H9 (cell line): ENCODE measurements around the gene PRKCG. TPM values are rescaled to one million over a fixed set of nuclear protein-coding genes. Genes with fewer than 3 reads are reported as not detected.

Experiments used
- DNase-seq: peaks from one replicate; pipeline ENCODE4 v3.0.0-alpha.2; 2017
- H2AFZ ChIP-seq: one replicate; pipeline ENCODE4 v1.6.1; 2013; ENCODE audit warnings: mild to moderate bottlenecking, low read length, control low read depth, moderate library complexity
- H2AK5ac ChIP-seq: 2 replicates; pipeline ENCODE4 v1.6.1; 2013; ENCODE audit warnings: low read length, control low read depth, mixed read lengths; ENCODE audit not compliant: insufficient read length
- H2BK120ac ChIP-seq: one replicate; pipeline ENCODE4 v1.6.1; 2013; ENCODE audit warnings: low read depth, mild to moderate bottlenecking, low read length, control low read depth, inconsistent platforms; ENCODE audit not compliant: poor library complexity, severe bottlenecking
- H2BK12ac ChIP-seq: 2 replicates; pipeline ENCODE4 v1.6.1; 2013; ENCODE audit warnings: low read length, control low read depth, mixed read lengths, low read depth; ENCODE audit not compliant: insufficient read length
- H2BK15ac ChIP-seq: 2 replicates; pipeline ENCODE4 v1.6.1; 2013; ENCODE audit warnings: low read depth, low read length, control low read depth
- H2BK20ac ChIP-seq: one replicate; pipeline ENCODE4 v1.6.1; 2013; ENCODE audit warnings: low read depth, mild to moderate bottlenecking, low read length, control low read depth, inconsistent platforms; ENCODE audit not compliant: poor library complexity, severe bottlenecking
- H2BK5ac ChIP-seq: 2 replicates; pipeline ENCODE4 v1.6.1; 2013; ENCODE audit warnings: low read length, control low read depth, mixed read lengths; ENCODE audit not compliant: insufficient read length
- H3K14ac ChIP-seq: 2 replicates; pipeline ENCODE4 v1.6.1; 2013; ENCODE audit warnings: low read length, control low read depth; ENCODE audit not compliant: insufficient read depth
- H3K18ac ChIP-seq: 2 replicates; pipeline ENCODE4 v1.6.1; 2013; ENCODE audit warnings: low read depth, mild to moderate bottlenecking, mixed read lengths, low read length, control low read depth; ENCODE audit not compliant: insufficient read length
- H3K23ac ChIP-seq: 2 replicates; pipeline ENCODE4 v1.6.1; 2013; ENCODE audit warnings: low read length, control low read depth, mixed read lengths, low read depth; ENCODE audit not compliant: insufficient read length
- H3K23me2 ChIP-seq: 2 replicates; pipeline ENCODE4 v1.6.1; 2013; ENCODE audit warnings: low read depth, mild to moderate bottlenecking, mixed read lengths, low read length, control low read depth; ENCODE audit not compliant: insufficient read length, poor library complexity, severe bottlenecking
- H3K27ac ChIP-seq: 2 replicates; pipeline ENCODE4 v1.5.1; 2013; ENCODE audit warnings: low read length, control low read depth, mixed read lengths, low read depth; ENCODE audit not compliant: insufficient read length
- H3K27me3 ChIP-seq: 2 replicates; pipeline ENCODE4 v1.6.1; 2013; ENCODE audit warnings: low read length, control low read depth, inconsistent platforms; ENCODE audit not compliant: insufficient read depth
- H3K4ac ChIP-seq: 2 replicates; pipeline ENCODE4 v1.6.1; 2013; ENCODE audit warnings: low read depth, mild to moderate bottlenecking, control low read depth, inconsistent platforms, low read length, moderate library complexity
- H3K4me1 ChIP-seq: 2 replicates; pipeline ENCODE4 v1.6.1; 2013; ENCODE audit warnings: low read length, control low read depth, inconsistent platforms; ENCODE audit not compliant: insufficient read depth
- H3K4me2 ChIP-seq: 2 replicates; pipeline ENCODE4 v1.6.1; 2013; ENCODE audit warnings: low read length, control low read depth, mixed read lengths; ENCODE audit not compliant: insufficient read length, insufficient read depth
- H3K56ac ChIP-seq: 2 replicates; pipeline ENCODE4 v1.6.1; 2013; ENCODE audit warnings: low read depth, mild to moderate bottlenecking, mixed read lengths, low read length, control low read depth; ENCODE audit not compliant: insufficient read length
- H3K79me1 ChIP-seq: 2 replicates; pipeline ENCODE4 v1.6.1; 2013; ENCODE audit warnings: low read depth, mild to moderate bottlenecking, moderate library complexity, low read length, control low read depth, inconsistent platforms; ENCODE audit not compliant: insufficient read depth, poor library complexity, severe bottlenecking
- H3K79me2 ChIP-seq: 2 replicates; pipeline ENCODE4 v1.6.1; 2013; ENCODE audit warnings: low read length, control low read depth, inconsistent platforms; ENCODE audit not compliant: insufficient read depth
- H3K9ac ChIP-seq: 2 replicates; pipeline ENCODE4 v1.6.1; 2013; ENCODE audit warnings: low read length, control low read depth, mixed read lengths; ENCODE audit not compliant: insufficient read length; ENCODE audit errors: extremely low read depth
- H3K9me3 ChIP-seq: one replicate; pipeline ENCODE4 v1.6.1; 2013; ENCODE audit warnings: low read depth, low read length, inconsistent platforms; ENCODE audit not compliant: control insufficient read depth
- H3T11ph ChIP-seq: one replicate; pipeline ENCODE4 v1.6.1; 2013; ENCODE audit warnings: mild to moderate bottlenecking, low read length, control low read depth, inconsistent platforms
- H4K20me1 ChIP-seq: one replicate; pipeline ENCODE4 v1.6.1; 2013; ENCODE audit not compliant: control insufficient read depth, insufficient read length, insufficient read depth
- H4K5ac ChIP-seq: 2 replicates; pipeline ENCODE4 v1.6.1; 2013; ENCODE audit warnings: low read depth, mild to moderate bottlenecking, mixed read lengths, low read length, control low read depth; ENCODE audit not compliant: insufficient read length
- H4K8ac ChIP-seq: replicated peaks from 2 replicates; pipeline ENCODE4 v1.6.1; 2013; ENCODE audit warnings: low read length, control low read depth, mixed read lengths, low read depth; ENCODE audit not compliant: insufficient read length
- H4K91ac ChIP-seq: 2 replicates; pipeline ENCODE4 v1.6.1; 2013; ENCODE audit warnings: low read depth, mild to moderate bottlenecking, moderate library complexity, mixed read lengths, low read length, control low read depth; ENCODE audit not compliant: insufficient read length
- H3K27ac Mint-ChIP-seq, 3 experiments: 2 replicates in 2 of 3; 3 replicates in 1 of 3; pipeline ENCODE4 v1.8.0; 2020 to 2021; ENCODE audit warnings: mixed read lengths in 3 of 3, mild to moderate bottlenecking in 1 of 3, moderate library complexity in 1 of 3
- H3K27me3 Mint-ChIP-seq: 2 replicates; pipeline ENCODE4 v1.8.0; 2021; ENCODE audit warnings: low read depth, mild to moderate bottlenecking, moderate library complexity, mixed read lengths
- H3K36me3 Mint-ChIP-seq, 3 experiments: 2 replicates in 2 of 3; 3 replicates in 1 of 3; pipeline ENCODE4 v1.8.0; 2020 to 2021; ENCODE audit warnings: low read depth in 3 of 3, mixed read lengths in 3 of 3; ENCODE audit not compliant: insufficient read depth in 1 of 3
- H3K4me1 Mint-ChIP-seq, 2 experiments: 2 replicates each; pipeline ENCODE4 v1.8.0; 2020; ENCODE audit warnings: mixed read lengths in 2 of 2
- H3K4me3 Mint-ChIP-seq, 2 experiments: 2 replicates in 1 of 2; 3 replicates in 1 of 2; pipeline ENCODE4 v1.8.0; 2020 to 2021; ENCODE audit warnings: mild to moderate bottlenecking in 2 of 2, mixed read lengths in 2 of 2, moderate library complexity in 1 of 2
- H3K9me3 Mint-ChIP-seq, 2 experiments: 2 replicates in 1 of 2; 3 replicates in 1 of 2; pipeline ENCODE4 v1.8.0; 2020; ENCODE audit warnings: mild to moderate bottlenecking in 2 of 2, mixed read lengths in 2 of 2, moderate library complexity in 1 of 2
- CTCF ChIP-seq: fragments of 200-600 bp; sonication (generic); conservative IDR thresholded peaks from 3 replicates; pipeline ENCODE4 v1.8.0; 2021; ENCODE audit warnings: antibody characterized with exemption, mild to moderate bottlenecking
- WGBS: extraction: QIAGEN DNeasy Blood & Tissue Kit; methylation state at CpG from one replicate; pipeline ENCODE4 v1.1.7; 2013; ENCODE audit warnings: missing lambda C conversion rate, low lambda C conversion rate, mixed read lengths; ENCODE audit not compliant: insufficient read length; ENCODE audit errors: extremely low coverage; 5-methylcytosine and 5-hydroxymethylcytosine counted together
- total RNA-seq: library from RNA; stranded (reverse); gene quantifications from 2 replicates; pipeline ENCODE4 v1.2.1, GENCODE V29; 2021

The PRKCG gene
- total RNA-seq, 1 experiment from 2014 or later, result 8.8 TPM

GRCh38 chr19:53898636-53899341 lies 16.8 kb downstream of the PRKCG start:
- peak overlapping the region; percentile 38 to 94 (median 88); a peak in 3 of 7 replicates for H3K27ac Mint-ChIP-seq
- peak; percentile 100 for DNase-seq

More at GRCh38 chr19:53898636-53899341, 16.8 kb downstream of the PRKCG start:
- peaks cover 10 to 14% (median 13%) of the 10 kb centered on the region in 3 experiments; a peak in 6 of 7 replicates for H3K36me3 Mint-ChIP-seq
- H3K4me1 ChIP-seq, result 0 out of 2 replicates have a peak, but pooled peaks cover 3% of the 10 kb centered on the region
- H4K20me1 ChIP-seq, result no peaks in the 10 kb centered on the region
- H2AFZ ChIP-seq, result no peak overlapping the region
- H4K5ac ChIP-seq, result no peak overlapping the region
- no peak overlapping the region for H3K9ac ChIP-seq
- H3K27ac ChIP-seq, result no peak overlapping the region
- H3K4ac ChIP-seq, result no peak overlapping the region
- no peaks in the 10 kb centered on the region for H3K27me3 ChIP-seq
- no peaks in the 10 kb centered on the region for H3K79me2 ChIP-seq
- no peak overlapping the region for H3T11ph ChIP-seq
- H3K23ac ChIP-seq, result no peak overlapping the region
- no peak overlapping the region for H2BK120ac ChIP-seq
- H3K27me3 Mint-ChIP-seq, result peaks cover 15% of the 10 kb centered on the region
- H2BK20ac ChIP-seq, result no peak overlapping the region
- no peak overlapping the region for H2BK12ac ChIP-seq
- H2BK15ac ChIP-seq, result no peak overlapping the region
- peaks cover 6% of the 10 kb centered on the region for H3K23me2 ChIP-seq
- no peak overlapping the region for H2AK5ac ChIP-seq
- peaks cover 36 to 45% of the 10 kb centered on the region in 2 experiments for H3K4me1 Mint-ChIP-seq
- H4K91ac ChIP-seq, result no peak overlapping the region
- TF ChIP-seq CTCF, result no peak
- H3K18ac ChIP-seq, result no peak overlapping the region
- H3K9me3 ChIP-seq, result no peaks in the 10 kb centered on the region
- peak overlapping the region; percentile 70 to 84 for H3K4me3 Mint-ChIP-seq
- H3K56ac ChIP-seq, result no peak overlapping the region
- peak overlapping the region; percentile 65 for H3K4me2 ChIP-seq
- no peak overlapping the region for H2BK5ac ChIP-seq
- no peak overlapping the region for H3K14ac ChIP-seq
- no peak overlapping the region for H4K8ac ChIP-seq
- H3K9me3 Mint-ChIP-seq, result no peaks in the 10 kb centered on the region; a peak in 1 of 5 replicates
- WGBS, result no CpG with 5 or more reads among the region's 42 CpGs
- H3K79me1 ChIP-seq, result no peaks in the 10 kb centered on the region
